Measurements from ENCODE around the gene EMC6.
"Not testable (repeated sequence)": the region's sequence is repeated elsewhere in the genome, so short reads cannot be mapped to it uniquely, and the experiment has no call there.

EMC6 gene

DNA sequence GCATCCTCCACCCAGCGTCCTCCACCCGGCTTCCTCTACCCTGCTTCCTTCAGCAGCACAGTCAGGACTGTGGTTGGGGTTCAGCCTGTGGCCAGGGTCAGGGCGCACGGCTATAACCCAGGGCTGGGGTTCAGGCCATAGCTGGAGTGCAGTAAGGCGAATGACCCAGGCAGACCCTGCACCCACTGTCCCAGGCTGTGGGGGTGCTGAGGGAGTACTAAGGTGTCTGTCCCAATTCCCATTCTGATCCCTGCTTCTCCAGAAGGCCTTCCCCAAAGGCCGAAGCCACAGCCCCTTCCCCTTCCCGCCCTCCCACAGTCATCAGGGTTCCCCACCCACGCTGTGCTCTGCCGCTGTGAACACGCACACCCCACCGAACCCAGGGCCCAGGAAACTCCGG is 12.4 kb downstream of the EMC6 start:
- DNase-seq (ENCODE audit: low spot score), result no peak

GRCh38 chr17:3681565-3681964 is 13.0 kb downstream of the EMC6 start:
- DNase-seq (ENCODE audit: low spot score), result no peak

DNA sequence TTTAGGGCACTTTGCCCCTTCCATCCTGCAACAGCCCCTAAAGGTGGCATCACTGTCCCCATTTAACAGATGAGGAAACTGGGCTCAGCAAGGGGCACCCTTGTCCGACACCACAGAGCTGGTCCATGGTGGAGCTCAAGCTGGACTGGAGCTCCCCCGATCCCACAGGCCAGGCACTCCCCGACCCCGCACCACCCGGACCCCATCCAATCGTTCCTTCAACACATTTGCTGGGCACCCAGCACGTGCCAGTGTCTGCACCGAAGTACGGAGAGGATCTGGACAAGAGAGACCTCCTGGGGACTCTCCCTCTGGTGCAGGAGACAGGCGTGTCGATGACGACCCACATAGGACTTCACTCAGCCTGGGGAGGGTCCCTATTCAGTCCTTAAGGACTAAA is 13.4 kb downstream of the EMC6 start:
- no peak for DNase-seq (ENCODE audit: low spot score)

DNA sequence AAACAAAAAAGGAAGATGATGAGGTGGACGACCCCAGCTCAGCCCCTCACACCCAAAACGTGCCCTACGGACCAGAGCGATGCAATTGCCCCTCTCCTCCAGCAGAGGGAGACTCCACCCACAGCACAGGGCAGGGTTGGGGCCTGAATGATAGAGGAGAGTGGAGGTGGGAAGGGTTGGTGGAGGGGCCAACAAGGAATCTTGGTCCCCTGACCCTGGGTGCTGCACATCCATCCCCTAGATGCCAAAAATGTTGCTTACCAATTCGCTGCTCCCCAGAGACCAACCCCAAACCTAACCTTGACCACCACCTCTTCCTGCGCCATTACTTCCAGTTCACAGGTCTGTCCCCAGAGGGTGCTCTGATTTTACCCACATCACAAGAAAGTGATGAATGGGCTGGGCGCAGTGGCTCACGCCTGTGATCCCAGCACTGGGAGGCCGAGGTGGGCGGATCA is 14.5 kb downstream of the EMC6 start:
- peak; percentile 52 for DNase-seq (ENCODE audit: low spot score)

GRCh38 chr17:3685174-3685573 is 16.6 kb downstream of the EMC6 start:
- DNase-seq (ENCODE audit: low spot score), result no peak

DNA sequence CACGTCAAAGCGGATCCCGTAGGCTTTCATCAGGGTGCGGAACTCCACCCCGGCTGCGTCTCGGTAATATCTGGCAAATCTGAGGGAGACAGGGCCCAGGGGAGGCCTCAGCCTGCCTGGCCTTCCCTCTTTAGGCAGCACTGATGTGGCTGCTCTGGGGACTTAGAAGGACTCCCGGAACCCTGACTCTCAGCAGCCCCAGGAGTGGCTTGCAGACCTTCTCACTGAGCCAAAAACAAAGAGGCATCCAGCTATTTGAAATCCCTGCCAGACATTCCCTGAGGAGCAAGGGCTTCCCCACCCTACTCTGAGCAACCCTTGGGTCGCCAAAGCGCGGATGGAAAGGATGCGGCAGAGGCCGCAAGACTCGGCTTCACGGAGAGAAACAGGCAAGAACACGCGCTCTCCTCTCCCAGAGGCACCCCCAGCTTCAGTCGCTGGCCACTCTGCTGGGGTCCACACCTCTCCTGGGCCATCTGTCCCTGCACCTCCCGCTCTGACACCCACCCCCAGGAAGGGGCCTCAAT is 19.5 kb downstream of the EMC6 start:
- DNase-seq (ENCODE audit: low spot score), result no peak

DNA sequence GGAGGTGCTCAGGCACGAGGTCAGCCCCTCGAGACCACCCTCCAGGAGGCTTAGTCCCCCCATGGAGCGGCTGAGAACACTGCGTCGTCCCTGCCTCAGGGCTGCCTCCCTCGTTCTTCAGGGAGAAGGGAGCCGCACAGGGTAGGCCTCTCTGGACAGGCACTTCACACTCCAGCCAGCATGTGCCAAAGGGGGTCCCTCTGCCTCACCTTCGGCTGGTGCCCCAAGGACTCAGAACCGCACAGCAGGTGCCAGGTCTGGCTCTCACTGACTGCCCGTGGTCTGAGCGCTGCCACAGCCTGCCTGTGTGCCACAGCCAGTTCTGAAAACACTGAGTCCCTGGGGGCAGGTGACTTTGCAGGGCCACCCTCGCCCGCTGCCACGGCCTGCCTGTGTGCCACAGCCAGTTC is 20.2 kb downstream of the EMC6 start:
- DNase-seq (ENCODE audit: low spot score), result no peak

- DNase-seq (ENCODE audit: low spot score), result no peak
Observed at GRCh38 chr17:3689262-3690093, 20.9 kb downstream of the EMC6 start.

DNA sequence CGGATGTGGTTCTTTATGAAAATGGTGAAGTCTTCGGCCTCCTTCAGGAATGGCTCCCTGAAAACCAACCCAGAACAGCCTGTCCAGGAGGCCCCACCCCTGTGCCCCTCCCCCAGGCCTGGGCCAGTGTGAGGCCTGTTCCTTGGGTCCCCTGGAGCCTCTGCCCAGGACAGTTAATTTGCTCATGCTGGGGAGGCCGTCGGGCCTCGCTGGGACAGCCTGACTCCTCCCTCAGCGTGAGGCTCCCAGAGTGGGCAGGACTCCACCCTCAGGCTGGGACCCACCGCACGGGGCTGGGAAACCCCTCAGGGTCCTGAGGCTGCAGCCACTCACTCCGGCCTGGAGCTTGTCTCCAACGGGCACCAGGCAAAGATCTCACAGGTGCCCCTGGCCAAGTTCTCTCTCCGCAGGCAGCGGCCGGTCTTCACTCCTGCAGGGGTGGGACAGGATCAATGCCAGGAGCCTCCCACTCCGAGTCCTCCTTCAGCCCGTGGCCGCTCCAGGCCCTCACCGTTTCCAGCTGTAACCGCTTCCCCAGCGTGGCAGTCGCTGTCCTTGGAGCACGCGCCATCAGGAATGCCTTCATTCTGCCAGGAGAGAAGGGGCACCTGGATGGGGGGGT is 21.6 kb downstream of the EMC6 start:
- no peak for DNase-seq (ENCODE audit: low spot score)

GRCh38 chr17:3691617-3692067 is 23.0 kb downstream of the EMC6 start:
- no peak for DNase-seq (ENCODE audit: low spot score)

DNA sequence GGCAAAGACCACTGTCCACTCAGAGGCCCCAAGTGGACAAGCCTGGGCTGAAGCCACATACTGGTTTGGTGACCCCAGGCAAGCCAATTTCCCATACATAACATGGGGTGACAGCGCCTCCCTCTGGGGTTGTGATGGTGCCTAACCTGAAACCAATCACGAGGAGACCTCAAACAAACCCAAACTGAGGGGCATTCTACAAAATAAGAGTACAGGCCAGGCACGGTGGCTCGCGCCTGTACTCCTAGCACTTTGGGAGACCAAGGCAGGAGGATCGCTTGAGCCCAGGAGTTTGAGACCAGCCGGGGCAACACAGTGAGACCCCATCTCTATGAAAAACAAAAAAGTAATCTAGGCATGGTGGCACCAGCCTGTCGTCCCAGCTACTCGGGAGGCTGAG is 23.7 kb downstream of the EMC6 start:
- no peak for DNase-seq (ENCODE audit: low spot score)

DNA sequence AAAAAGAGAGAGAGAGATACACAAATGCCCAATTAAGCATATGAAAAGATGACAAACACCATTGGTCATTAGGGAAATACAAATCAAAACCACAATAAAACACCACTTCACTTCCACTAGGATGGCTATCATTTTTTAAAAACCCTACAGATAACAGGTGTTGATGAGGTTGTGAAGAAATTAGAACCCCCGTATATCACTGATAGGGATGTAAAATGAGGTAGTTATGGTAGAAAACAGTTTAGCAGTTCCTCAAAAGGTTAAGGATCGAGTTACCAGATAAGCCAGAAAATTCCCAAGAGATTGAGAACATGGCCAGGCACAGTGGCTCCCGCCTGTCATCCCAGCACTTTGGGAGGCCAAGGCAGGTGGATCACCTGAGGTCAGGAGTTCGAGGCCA is 24.5 kb downstream of the EMC6 start:
- no peak for DNase-seq (ENCODE audit: low spot score)

GRCh38 chr17:3693829-3694231 is 25.2 kb downstream of the EMC6 start:
- DNase-seq (ENCODE audit: low spot score), result no peak

DNA sequence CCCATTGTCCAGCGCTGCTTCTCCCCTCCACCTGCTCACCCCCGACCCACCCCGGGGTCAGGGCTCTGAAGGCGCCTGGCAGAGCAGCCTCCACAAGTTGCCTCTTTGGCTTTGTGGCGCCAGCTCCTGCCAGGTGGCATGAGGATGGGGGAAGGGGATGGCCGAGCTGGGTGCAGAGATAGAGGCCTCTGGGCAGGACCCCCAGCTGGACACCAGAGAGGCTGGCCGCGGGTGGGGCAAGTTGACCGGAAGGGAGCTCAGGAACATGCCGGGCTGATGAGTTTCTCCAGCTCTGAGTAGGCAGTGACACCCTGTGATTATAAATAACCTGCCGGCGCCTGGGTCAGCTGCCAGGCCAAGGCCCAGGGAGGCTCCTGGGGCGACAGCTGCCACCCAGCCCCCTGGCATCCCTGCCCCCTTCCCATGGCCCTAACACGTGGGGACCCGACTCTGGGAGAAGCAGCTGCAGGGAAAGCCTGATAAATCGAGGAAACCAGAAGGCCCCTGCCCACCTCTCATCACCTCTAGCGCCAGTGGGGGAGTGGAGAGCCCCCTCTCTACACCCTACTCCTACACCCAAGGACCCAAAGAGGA is 26.6 kb downstream of the EMC6 start:
- no peak for DNase-seq (ENCODE audit: low spot score)

GRCh38 chr17:3695723-3696411 is 27.3 kb downstream of the EMC6 start, which contains the start of gene P2RX5:
Gene P2RX5, minus strand, starts transcription at chr17:3696155. Its CDS starts 150 bp downstream, at chr17:3696005.
- peak; percentile 44 for DNase-seq (ENCODE audit: low spot score)

DNA sequence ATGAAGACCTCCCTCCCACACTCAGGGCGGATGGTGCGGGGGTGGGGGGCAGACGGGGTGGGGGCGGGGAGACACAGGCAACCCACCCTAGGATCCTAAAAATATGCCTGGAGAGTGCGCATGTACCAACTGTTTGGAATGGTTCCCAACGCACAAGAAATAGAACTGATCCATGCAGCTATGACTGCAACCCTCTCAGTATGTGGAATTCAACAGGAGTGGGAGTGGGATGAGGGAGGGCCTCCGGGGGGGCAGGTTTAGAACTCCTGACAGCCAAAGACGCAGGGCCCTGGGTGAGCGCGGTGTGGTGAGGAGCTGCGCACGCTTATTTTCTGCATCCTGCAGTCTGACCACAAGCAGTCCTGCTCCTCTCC is 28.5 kb downstream of the EMC6 start:
- no peak for DNase-seq (ENCODE audit: low spot score)

GRCh38 chr17:3698139-3698538 is 29.5 kb downstream of the EMC6 start:
- DNase-seq (ENCODE audit: low spot score), result no peak

- no peak for DNase-seq (ENCODE audit: low spot score)
Observed at GRCh38 chr17:3699951-3700350, 31.3 kb downstream of the EMC6 start.

GRCh38 chr17:3702041-3702539 is 33.5 kb downstream of the EMC6 start:
- DNase-seq (ENCODE audit: low spot score), result not testable (repeated sequence)

GRCh38 chr17:3704931-3705717 is 36.5 kb downstream of the EMC6 start:
- DNase-seq (ENCODE audit: low spot score), result no peak

- DNase-seq (ENCODE audit: low spot score), result not testable (repeated sequence)
Observed at GRCh38 chr17:3705718-3705984, 37.0 kb downstream of the EMC6 start.

Measured in CD4-positive, alpha-beta T cell treated with Interleukin-6 at 100 ng/mL for 8 hours (primary cell).